GM23338 (cell line): ENCODE results near the gene GSDME. TPM values are rescaled to one million over a fixed set of nuclear protein-coding genes. Genes with fewer than 3 reads are reported as not detected.
A peak's percentile ranks its signal among the peaks of the same experiment; 100 is the strongest.

Experiments
- ATAC-seq: fragments of 200-7000 bp; cut with Tn5 transposase; 3 replicates; pipeline ENCODE4 v1.9.1; 2020
- DNase-seq: peaks from one replicate; pipeline ENCODE4 v3.0.0-alpha.2; 2015; ENCODE audit warnings: low spot score
- H2AFZ ChIP-seq: fragments of 200-600 bp; sonication (generic); 2 replicates; pipeline ENCODE4 v1.8.0; 2016; ENCODE audit warnings: antibody characterized with exemption, mild to moderate bottlenecking, moderate library complexity
- H3F3A ChIP-seq: fragments of 200-600 bp; sonication (generic); replicated peaks from 2 replicates; pipeline ENCODE4 v1.8.0; 2017; ENCODE audit warnings: antibody characterized with exemption, mixed run types, low read depth
- H3K27ac ChIP-seq: fragments of 200-600 bp; sonication (generic); 2 replicates; pipeline ENCODE4 v1.6.1; 2016; ENCODE audit warnings: low read depth
- H3K27me3 ChIP-seq: fragments of 200-600 bp; sonication (generic); 2 replicates; pipeline ENCODE4 v1.8.0; 2016; ENCODE audit warnings: mild to moderate bottlenecking, mixed run types, moderate library complexity; ENCODE audit not compliant: insufficient read depth
- H3K36me3 ChIP-seq: fragments of 200-600 bp; sonication (generic); 2 replicates; pipeline ENCODE4 v1.8.0; 2016; ENCODE audit warnings: mild to moderate bottlenecking; ENCODE audit not compliant: insufficient read depth
- H3K4me1 ChIP-seq: fragments of 200-600 bp; sonication (generic); 2 replicates; pipeline ENCODE4 v1.8.0; 2016; ENCODE audit warnings: mild to moderate bottlenecking, moderate library complexity; ENCODE audit not compliant: insufficient read depth
- H3K4me2 ChIP-seq: fragments of 200-600 bp; sonication (generic); 2 replicates; pipeline ENCODE4 v1.7.1; 2017; ENCODE audit warnings: mixed run types
- H3K4me3 ChIP-seq: fragments of 200-600 bp; sonication (generic); 2 replicates; pipeline ENCODE4 v1.6.1; 2016; ENCODE audit warnings: mixed run types
- H3K79me2 ChIP-seq: fragments of 200-600 bp; sonication (generic); replicated peaks from 2 replicates; pipeline ENCODE4 v1.8.0; 2017; ENCODE audit warnings: mild to moderate bottlenecking; ENCODE audit not compliant: insufficient read depth
- H3K9me2 ChIP-seq: fragments of 200-600 bp; sonication (generic); 2 replicates; pipeline ENCODE4 v1.8.0; 2017; ENCODE audit not compliant: insufficient read depth
- H4K20me1 ChIP-seq: fragments of 200-600 bp; sonication (generic); replicated peaks from 2 replicates; pipeline ENCODE4 v1.8.0; 2017; ENCODE audit warnings: mild to moderate bottlenecking; ENCODE audit not compliant: insufficient read depth
- H3K27ac Mint-ChIP-seq: 2 replicates; pipeline ENCODE4 v1.8.0; 2020; ENCODE audit warnings: inconsistent platforms, mild to moderate bottlenecking, moderate library complexity, mixed read lengths
- H3K27me3 Mint-ChIP-seq: 3 replicates; pipeline ENCODE4 v1.8.0; 2022; ENCODE audit warnings: low read depth, mild to moderate bottlenecking, moderate library complexity, mixed read lengths, inconsistent platforms; ENCODE audit not compliant: insufficient read depth, poor library complexity
- H3K36me3 Mint-ChIP-seq: 3 replicates; pipeline ENCODE4 v1.8.0; 2021; ENCODE audit warnings: low read depth, mild to moderate bottlenecking, inconsistent platforms, moderate library complexity, mixed read lengths
- H3K4me1 Mint-ChIP-seq: 3 replicates; pipeline ENCODE4 v1.8.0; 2020; ENCODE audit warnings: mild to moderate bottlenecking, inconsistent platforms, mixed read lengths
- H3K4me3 Mint-ChIP-seq: 3 replicates; pipeline ENCODE4 v1.8.0; 2021; ENCODE audit warnings: moderate library complexity, mild to moderate bottlenecking, inconsistent platforms, mixed read lengths
- H3K9me3 Mint-ChIP-seq: 3 replicates; pipeline ENCODE4 v1.8.0; 2020; ENCODE audit warnings: moderate library complexity, mild to moderate bottlenecking, inconsistent platforms, mixed read lengths
- EZH2 ChIP-seq: fragments of 200-600 bp; sonication (generic); IDR thresholded peaks from one replicate; pipeline ENCODE4 v1.8.0; 2017; ENCODE audit warnings: antibody characterized with exemption, mild to moderate bottlenecking, low read depth; ENCODE audit not compliant: unreplicated experiment
- EZH2phosphoT487 ChIP-seq: fragments of 200-600 bp; sonication (generic); IDR thresholded peaks from one replicate; pipeline ENCODE4 v1.8.1; 2018; ENCODE audit warnings: antibody characterized with exemption; ENCODE audit not compliant: unreplicated experiment
- JUNB ChIP-seq: IDR thresholded peaks from one replicate; pipeline ENCODE4 v1.6.1; 2016; ENCODE audit warnings: antibody characterized with exemption; ENCODE audit not compliant: unreplicated experiment
- NANOG ChIP-seq: IDR thresholded peaks from 2 replicates; pipeline ENCODE4 v1.6.1; 2016; ENCODE audit warnings: antibody characterized with exemption, borderline replicate concordance
- STAT1 ChIP-seq: IDR thresholded peaks from one replicate; pipeline ENCODE4 v1.6.1; 2016; ENCODE audit warnings: antibody characterized with exemption; ENCODE audit not compliant: unreplicated experiment
- ZNF114 ChIP-seq: fragments of 250-450 bp; sonication (Bioruptor Pico); IDR thresholded peaks from 2 replicates; pipeline ENCODE4 v1.5.0; 2020; ENCODE audit warnings: mild to moderate bottlenecking, moderate library complexity
- ZNF331 ChIP-seq: fragments of 250-450 bp; sonication (Bioruptor Pico); IDR thresholded peaks from 2 replicates; pipeline ENCODE4 v1.5.0; 2020; ENCODE audit warnings: low read depth, mild to moderate bottlenecking, moderate library complexity
- long read RNA-seq: library from polyadenylated mRNA; unstranded; transcript quantifications from one replicate; pipeline ENCODE4 v2.0.0, GENCODE V29; 2020; ENCODE audit not compliant: unreplicated experiment
- polyA plus RNA-seq: library from polyadenylated mRNA; unstranded; fragments of >200 nt; fragmentation: Nextera tagmentation; extraction: Ambion mirVana; gene quantifications from 2 replicates; pipeline ENCODE4 v1.2.1, GENCODE V29; 2016
- total RNA-seq: library from RNA; depleted of rRNA; stranded (reverse); fragments of >200 nt; shearing (Covaris generic); gene quantifications from 2 replicates; pipeline ENCODE4 v1.2.3, GENCODE V29; 2014; rRNA removed
- TF ChIP-seq, protein P1 (sequence below), 2 experiments: fragments of 200-600 bp in 1 of 2; sonication (generic) in 1 of 2; conservative IDR thresholded peaks; 2 replicates each; pipeline versions ENCODE4 v1.5.1 to v1.6.1; 2016 to 2017; ENCODE audit warnings: antibody characterized with exemption in 2 of 2, low read depth in 2 of 2, mild to moderate bottlenecking in 2 of 2, moderate library complexity in 1 of 2
- TF ChIP-seq, protein P2 (sequence below): IDR thresholded peaks from one replicate; pipeline ENCODE4 v1.6.1; 2018; ENCODE audit warnings: antibody characterized with exemption; ENCODE audit not compliant: unreplicated experiment

GSDME gene
- total RNA-seq: 8.3 and 9.7 TPM in 2 replicates
- 7.3 and 8.5 TPM in 2 replicates for polyA plus RNA-seq
- long read RNA-seq, partial matches to known transcripts: 4 of 7 reads
- long read RNA-seq, other reads (novel, unspliced or antisense): 0 of 7 reads

DNA sequence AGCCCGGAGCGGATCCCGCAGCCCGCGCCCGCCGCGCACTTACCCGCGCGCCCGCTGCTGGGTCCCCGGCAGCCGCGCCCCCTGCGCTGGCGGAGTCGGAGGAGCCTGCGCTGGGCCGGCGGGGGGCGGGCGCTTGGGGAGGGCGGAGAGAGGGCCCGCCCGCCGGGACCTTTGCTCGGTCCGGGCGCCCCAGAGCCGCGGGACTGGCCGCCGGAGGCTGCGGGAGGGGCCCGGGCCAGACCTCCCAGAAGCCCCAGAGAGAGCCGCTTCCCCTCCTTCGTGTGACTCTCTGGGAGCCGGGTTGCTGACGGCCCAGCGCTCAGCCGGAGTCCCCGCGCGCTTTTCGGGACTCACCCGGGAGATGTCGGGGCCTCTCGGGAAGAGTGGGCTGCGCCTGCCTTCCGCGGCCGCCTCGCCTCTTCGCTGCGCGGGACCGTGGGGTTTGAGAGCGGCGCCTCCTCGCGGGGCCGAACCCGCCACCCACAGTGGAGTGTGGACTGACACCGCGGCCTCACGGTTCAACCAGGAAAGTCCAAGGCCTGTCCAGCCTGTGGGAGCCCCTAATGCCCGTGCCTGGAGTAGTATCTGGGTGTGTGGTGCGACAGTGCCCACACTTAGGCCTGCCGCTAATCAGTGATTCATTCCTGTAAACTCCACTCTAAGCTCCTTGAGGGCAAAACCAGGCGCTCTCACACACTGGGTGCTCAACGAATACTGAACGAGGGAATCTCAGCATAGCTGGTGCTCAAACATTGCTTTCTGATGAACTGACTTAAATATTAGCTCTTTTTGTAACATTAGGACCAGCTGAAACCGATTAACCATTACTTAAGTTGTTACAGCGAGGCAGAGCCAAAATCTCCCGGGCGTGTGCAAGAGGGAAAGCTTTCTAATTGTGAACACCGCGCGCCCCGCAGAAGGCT is at the start of gene GSDME:
TSS of gene GSDME (minus strand) at position 112 of the 923 bp plus-strand sequence. CDS start 7,690 bp downstream, outside the sequence.
- peak within 1 kb of the TSS; percentile 72 for H3K4me3 ChIP-seq
- no peak within 1 kb of the TSS for H3K27ac ChIP-seq
- TF ChIP-seq EZH2 (peak; percentile 57), JUNB (no peak)
- no peaks in the 10 kb centered on the region for H3K9me2 ChIP-seq
- Mint-ChIP-seq H3K4me3 (peak within 1 kb of the TSS; percentile 85), H3K9me3 (no peaks in the 10 kb centered on the region), H3K4me1 (peaks cover 16% of the 10 kb centered on the region), H3K27ac (no peak within 1 kb of the TSS), H3K36me3 (no peaks in the 10 kb centered on the region; the same call in 2 of the 3 replicates), H3K27me3 (peaks cover 27% of the 10 kb centered on the region)
- peak; percentile 67 for DNase-seq
- H3K36me3 ChIP-seq: no peaks in the 10 kb centered on the region
- peaks cover 48% of the 10 kb centered on the region for H3K27me3 ChIP-seq
- peak; percentile 82 for ATAC-seq
- no peaks in the 10 kb centered on the region for H3K79me2 ChIP-seq
- H3F3A ChIP-seq: 0 out of 2 replicates have a peak, but pooled peaks cover 10% of the 10 kb centered on the region
- H3K4me1 ChIP-seq: peaks cover 21% of the 10 kb centered on the region; the same call in 1 of the 2 replicates
- no peaks in the 10 kb centered on the region for H4K20me1 ChIP-seq
- peak within 1 kb of the TSS; percentile 95 for H3K4me2 ChIP-seq
- peak within 1 kb of the TSS; percentile 99 for H2AFZ ChIP-seq

DNA sequence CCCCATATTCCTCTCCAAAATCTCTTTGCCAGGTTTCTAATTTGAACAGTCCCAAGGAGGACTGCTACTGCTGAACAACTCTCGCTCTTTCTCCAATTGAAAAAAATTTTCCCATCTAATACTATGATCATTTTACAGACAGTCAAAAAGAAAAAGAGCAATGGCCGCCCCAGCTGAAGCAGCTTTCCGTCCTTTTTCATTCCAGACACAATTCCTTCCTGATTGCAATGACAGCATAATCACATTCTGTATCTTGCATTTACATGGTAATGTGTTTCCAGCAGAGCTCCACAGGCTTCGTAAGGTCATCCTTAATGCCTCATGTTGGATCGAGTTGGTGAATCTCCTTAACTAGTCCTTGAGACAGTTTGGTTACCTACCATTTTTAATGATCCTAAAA is 45.0 kb upstream of the GSDME start:
- Mint-ChIP-seq H3K27me3 (no peaks in the 10 kb centered on the region), H3K4me1 (peaks cover 6% of the 10 kb centered on the region; the same call in 2 of the 3 replicates), H3K36me3 (peaks cover 33% of the 10 kb centered on the region), H3K4me3 (no peak overlapping the region), H3K27ac (no peak overlapping the region), H3K9me3 (no peaks in the 10 kb centered on the region)
- H3K36me3 ChIP-seq: 0 out of 2 replicates have a peak, but pooled peaks cover 12% of the 10 kb centered on the region
- no peaks in the 10 kb centered on the region for H4K20me1 ChIP-seq
- no peak; the same call in 2 of the 3 replicates for ATAC-seq
- H3K4me3 ChIP-seq: no peak overlapping the region
- DNase-seq: no peak
- H3F3A ChIP-seq: no peaks in the 10 kb centered on the region
- H3K4me2 ChIP-seq: no peak overlapping the region
- no peak overlapping the region for H2AFZ ChIP-seq
- H3K27ac ChIP-seq: no peak overlapping the region
- no peaks in the 10 kb centered on the region for H3K79me2 ChIP-seq
- no peaks in the 10 kb centered on the region for H3K4me1 ChIP-seq
- H3K9me2 ChIP-seq: no peaks in the 10 kb centered on the region
- no peaks in the 10 kb centered on the region for H3K27me3 ChIP-seq
- TF ChIP-seq EZH2 (no peak), STAT1 (no peak), ZNF331 (CRISPR knock-in tag) (no peak), NANOG (no peak), EZH2phosphoT487 (no peak), ZNF114 (CRISPR knock-in tag) (no peak), JUNB (no peak)
- TF ChIP-seq, protein P1, sequence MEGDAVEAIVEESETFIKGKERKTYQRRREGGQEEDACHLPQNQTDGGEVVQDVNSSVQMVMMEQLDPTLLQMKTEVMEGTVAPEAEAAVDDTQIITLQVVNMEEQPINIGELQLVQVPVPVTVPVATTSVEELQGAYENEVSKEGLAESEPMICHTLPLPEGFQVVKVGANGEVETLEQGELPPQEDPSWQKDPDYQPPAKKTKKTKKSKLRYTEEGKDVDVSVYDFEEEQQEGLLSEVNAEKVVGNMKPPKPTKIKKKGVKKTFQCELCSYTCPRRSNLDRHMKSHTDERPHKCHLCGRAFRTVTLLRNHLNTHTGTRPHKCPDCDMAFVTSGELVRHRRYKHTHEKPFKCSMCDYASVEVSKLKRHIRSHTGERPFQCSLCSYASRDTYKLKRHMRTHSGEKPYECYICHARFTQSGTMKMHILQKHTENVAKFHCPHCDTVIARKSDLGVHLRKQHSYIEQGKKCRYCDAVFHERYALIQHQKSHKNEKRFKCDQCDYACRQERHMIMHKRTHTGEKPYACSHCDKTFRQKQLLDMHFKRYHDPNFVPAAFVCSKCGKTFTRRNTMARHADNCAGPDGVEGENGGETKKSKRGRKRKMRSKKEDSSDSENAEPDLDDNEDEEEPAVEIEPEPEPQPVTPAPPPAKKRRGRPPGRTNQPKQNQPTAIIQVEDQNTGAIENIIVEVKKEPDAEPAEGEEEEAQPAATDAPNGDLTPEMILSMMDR (conservative IDR thresholded peaks at IDR 0.05; ENCODE audit: low read depth in 2 of 2): no peak
- TF ChIP-seq, protein P2, sequence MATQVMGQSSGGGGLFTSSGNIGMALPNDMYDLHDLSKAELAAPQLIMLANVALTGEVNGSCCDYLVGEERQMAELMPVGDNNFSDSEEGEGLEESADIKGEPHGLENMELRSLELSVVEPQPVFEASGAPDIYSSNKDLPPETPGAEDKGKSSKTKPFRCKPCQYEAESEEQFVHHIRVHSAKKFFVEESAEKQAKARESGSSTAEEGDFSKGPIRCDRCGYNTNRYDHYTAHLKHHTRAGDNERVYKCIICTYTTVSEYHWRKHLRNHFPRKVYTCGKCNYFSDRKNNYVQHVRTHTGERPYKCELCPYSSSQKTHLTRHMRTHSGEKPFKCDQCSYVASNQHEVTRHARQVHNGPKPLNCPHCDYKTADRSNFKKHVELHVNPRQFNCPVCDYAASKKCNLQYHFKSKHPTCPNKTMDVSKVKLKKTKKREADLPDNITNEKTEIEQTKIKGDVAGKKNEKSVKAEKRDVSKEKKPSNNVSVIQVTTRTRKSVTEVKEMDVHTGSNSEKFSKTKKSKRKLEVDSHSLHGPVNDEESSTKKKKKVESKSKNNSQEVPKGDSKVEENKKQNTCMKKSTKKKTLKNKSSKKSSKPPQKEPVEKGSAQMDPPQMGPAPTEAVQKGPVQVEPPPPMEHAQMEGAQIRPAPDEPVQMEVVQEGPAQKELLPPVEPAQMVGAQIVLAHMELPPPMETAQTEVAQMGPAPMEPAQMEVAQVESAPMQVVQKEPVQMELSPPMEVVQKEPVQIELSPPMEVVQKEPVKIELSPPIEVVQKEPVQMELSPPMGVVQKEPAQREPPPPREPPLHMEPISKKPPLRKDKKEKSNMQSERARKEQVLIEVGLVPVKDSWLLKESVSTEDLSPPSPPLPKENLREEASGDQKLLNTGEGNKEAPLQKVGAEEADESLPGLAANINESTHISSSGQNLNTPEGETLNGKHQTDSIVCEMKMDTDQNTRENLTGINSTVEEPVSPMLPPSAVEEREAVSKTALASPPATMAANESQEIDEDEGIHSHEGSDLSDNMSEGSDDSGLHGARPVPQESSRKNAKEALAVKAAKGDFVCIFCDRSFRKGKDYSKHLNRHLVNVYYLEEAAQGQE: no peak
